GM11168 (cell line): ENCODE data around the gene CRABP2.

ENCODE experiments used
- in situ Hi-C: fragments of 300-500 bp; cut with MboI; formaldehyde crosslinking; loops from one replicate; pipeline ENCODE4 v1.12.0; 2022; ENCODE audit warnings: low sequenced_read_pairs; ENCODE audit not compliant: unreplicated experiment

The CRABP2 gene

GRCh38 chr1:156742801-156743200, 37.4 kb upstream of the CRABP2 start:
- in situ Hi-C loops, result no loop called here

DNA sequence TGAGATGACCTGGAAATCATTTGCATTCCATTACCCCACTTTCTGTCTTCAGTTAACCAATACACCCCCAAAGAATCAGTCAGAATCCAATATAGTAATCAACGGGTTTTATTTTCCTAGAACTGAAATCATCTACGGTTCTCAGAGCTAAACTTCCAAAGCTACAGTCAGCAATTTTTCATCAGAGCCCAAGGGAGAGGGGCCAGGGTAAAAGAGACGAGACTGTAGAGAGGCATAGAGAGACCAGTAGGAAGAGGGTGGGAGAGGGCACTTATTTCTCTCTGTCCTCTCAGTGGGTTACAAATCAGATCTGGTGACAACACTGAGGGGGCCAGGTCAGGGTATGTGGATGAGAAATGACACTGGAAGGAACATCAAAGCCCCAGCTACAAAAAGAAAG, 36.6 kb upstream of the CRABP2 start:
- in situ Hi-C loops, result no loop called here

DNA sequence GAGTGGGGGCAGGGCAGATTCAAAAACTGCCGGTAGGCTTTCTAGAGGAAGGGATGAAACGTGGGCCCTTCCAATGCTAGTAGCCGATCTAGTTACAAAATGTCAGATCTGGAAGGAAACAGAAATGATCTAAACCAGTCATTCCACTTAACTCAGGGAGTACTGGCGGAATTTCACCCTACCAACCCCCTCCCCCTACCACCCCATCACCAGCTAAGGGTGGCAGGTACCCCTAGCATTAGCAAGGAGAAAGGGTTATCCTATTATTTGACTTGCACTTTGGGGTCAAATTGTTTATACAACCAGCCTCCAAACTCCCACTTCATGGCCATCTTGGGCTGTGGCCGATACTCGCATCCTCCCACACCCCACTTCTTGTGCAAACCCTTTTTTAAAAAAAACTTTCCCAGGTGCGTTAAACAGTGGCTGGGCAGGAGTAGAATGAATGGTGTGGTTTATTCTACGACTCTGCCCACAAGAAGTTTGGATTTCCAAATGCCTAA, 36.1 kb upstream of the CRABP2 start:
- in situ Hi-C loops, result no loop called here

GRCh38 chr1:156740741-156741480, 35.5 kb upstream of the CRABP2 start, which contains the start of gene MRPL24:
Gene MRPL24 (minus strand): TSS chr1:156741088. CDS start chr1:156738704, 2,384 bp downstream.
- in situ Hi-C loops, result no loop called here

DNA sequence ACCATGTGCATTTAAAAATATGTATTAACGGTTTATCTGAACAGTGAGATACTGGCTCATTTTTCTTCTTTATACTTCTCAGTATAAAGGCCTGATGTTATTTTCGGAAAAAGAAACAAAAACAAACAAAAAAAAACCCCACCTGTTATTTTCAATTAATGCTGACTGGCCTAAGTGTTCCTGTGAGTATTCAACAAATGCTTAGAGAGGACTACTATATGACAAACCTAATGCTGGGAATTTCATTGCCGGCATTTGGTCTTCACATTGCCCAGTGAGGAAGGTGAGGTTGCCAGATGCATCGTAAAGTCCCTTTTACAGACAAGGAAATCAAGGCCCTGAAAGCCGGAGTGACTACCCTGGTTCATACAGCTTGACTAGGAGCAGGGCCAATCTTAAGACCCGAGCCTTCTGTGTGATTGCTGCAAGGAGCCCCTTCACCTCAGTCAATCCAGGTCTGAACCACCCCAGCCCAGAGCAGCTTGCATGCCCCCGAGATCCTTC, 34.9 kb upstream of the CRABP2 start:
- in situ Hi-C loops, result no loop called here

DNA sequence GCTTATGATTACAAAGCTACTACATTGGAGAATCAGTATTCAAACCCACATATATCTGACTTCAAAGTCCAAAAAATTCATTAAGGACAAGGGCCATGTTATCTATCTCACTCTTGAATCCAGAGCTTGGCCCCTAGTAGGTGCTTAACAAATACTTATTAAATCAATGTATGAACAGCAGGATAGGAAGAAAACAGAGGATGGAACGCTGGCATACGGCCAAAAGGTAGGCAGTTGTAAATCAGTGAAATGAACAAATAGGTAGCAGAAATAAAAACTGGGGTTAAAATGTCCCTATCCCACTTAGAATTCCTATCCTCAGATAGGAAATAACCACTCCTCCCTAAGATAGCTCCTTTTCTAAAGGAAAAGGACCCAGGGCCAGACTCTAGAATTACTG, 33.5 kb upstream of the CRABP2 start:
- in situ Hi-C loops, result no loop called here

- in situ Hi-C loops, result no loop called here
Measured at GRCh38 chr1:156738407-156738806, 33.0 kb upstream of the CRABP2 start.

DNA sequence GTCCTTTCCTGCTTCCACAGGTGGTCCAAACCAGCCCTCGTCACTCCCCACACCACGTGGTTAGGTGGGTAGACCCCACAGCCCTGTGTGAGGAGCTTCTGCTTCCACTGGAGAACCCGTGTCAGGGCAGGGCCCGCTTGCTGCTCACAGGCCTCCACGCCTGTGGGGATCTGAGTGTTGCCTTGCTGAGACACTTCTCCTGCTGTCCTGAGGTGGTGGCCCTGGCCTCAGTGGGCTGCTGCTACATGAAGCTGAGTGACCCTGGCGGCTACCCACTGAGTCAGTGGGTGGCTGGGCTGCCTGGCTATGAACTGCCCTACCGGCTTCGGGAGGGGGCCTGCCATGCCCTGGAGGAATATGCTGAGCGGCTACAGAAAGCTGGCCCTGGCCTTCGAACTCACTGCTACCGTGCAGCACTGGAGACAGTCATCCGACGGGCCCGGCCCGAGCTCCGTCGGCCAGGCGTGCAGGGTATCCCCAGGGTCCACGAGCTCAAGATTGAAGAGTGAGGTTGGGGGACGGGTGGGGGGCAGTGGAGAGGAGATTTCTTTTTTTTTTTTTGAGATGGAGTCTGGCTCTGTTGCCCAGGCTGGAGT, 28.7 kb upstream of the CRABP2 start:
- in situ Hi-C loops, result no loop called here

GRCh38 chr1:156728599-156729462, 23.4 kb upstream of the CRABP2 start, which contains the start of gene ISG20L2:
Gene ISG20L2 (minus strand): TSS chr1:156728766. CDS start chr1:156727652, 1,114 bp downstream.
- in situ Hi-C loops, result no loop called here

DNA sequence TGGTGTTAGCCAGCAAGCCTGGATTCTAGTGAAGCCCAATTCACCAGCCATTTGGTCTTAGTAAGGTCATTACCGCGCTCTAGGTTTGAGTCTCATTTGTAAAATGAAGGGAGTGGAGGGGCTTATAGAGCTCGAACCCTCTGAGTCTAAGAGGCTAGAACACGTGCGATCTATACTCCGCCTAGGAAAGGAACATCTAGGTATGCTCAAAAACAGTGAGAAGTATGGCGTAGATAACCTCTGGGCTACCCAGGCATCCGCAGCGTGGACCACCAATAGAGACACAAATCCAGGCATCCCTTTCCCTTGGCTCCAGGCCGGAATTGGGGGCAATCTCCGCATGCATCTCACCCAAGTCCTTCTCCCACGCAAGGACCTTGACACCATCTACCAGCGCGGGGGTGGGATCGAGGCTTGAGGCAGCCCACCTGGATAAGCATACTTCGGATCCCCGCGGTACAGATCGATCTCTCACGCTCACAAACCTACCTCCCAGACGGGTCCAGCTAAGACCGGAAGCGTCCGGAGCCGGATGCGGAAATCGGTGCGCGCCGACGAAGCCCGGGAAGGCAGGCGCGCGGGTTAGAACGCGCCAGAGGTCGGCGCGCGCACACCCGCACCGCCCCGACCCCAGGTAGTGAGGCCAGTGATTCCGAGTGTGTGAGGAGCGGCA, 22.7 kb upstream of the CRABP2 start, which contains the start of gene METTL25B:
Gene METTL25B (plus strand): TSS at position 544 of the 673 bp plus-strand sequence. CDS start 636 bp downstream, outside the sequence.
- in situ Hi-C loops, result no loop called here

DNA sequence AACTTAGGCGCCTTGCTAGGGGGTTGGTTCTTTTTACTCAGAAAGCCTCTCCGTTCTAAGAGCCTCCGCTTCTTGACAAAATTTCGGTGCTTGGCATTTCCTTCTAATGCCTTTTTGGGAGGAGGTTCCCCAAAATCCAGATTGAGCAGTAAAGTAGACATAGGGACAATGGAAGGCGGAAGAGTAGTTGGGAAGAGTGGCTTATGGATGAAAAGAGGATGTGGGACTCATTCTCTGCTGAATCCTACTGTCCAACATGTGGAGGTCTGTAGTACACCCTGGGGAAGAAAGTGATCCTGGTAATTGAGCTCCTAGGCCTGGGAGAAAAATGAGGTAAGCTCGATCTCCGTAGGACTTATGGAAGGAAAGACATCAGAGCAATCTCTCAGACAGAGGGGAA, 22.1 kb upstream of the CRABP2 start:
- in situ Hi-C loops, result no loop called here

DNA sequence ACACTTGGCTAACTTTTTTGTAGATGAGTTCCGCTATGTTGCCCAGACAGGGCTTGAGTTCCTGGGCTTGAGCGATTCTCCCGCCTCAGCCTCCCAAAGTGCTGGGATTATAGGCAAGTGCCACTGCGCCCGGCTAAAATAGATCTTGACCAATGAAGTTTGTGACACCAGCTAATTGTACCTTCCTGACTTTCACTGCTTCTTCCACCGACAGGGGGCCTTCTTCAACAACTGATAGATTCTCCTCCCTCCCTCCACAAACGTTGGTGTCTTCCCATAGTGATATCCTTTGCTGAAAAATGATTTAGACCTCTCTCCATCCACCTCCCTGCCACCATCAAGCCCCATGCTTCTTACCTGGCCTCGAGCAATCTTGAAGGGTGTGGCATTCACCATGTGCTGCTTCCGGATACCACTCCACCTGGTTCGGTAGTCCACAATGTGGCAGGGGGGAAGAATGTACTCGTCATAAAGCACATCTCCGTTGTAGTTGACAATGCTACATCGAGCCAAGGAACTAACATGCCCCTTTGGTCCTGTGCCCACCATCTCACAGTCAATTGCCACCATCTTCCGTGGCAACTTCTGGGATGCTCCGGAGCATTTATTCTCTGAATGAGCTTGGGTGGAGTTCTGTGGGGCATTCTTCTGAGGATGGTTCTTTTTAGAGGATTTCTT, 21.3 kb upstream of the CRABP2 start:
- in situ Hi-C loops, result no loop called here

DNA sequence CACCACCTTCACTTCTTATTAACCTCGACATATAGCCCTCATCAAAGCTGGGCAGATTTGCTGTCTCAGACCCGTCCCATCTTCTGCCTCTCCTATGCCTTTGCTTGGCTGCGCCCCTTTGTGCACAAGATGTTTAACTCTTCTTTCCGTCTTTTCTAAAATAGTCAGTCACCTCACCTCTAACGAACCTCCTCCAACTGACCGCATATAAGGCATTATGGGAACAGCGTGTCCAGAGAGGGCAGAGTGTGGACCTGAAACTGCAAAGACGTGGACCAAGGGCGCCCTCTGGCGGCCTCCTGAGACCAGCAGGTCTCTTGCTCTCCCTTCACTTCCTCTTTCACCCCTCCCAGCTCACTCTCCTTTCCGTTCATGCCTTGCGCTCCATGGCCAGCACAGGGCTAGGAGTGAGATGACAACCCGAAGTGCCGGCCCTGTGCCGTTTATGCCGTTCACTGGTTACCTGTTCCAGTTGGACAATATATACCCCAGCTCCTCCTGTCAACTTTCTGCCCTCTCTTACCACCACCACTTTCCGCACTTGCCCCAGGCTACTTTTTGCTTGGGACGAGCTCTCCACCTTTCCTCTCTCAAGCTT, 20.4 kb upstream of the CRABP2 start:
- in situ Hi-C loops, result no loop called here

- in situ Hi-C loops, result no loop called here
Measured at GRCh38 chr1:156721535-156721934, 16.2 kb upstream of the CRABP2 start.

- in situ Hi-C loops, result no loop called here
Measured at GRCh38 chr1:156721131-156721530, 15.7 kb upstream of the CRABP2 start.

- in situ Hi-C loops, result no loop called here
Measured at GRCh38 chr1:156717351-156717750, 12.0 kb upstream of the CRABP2 start.

GRCh38 chr1:156714830-156715229, 9.4 kb upstream of the CRABP2 start:
- in situ Hi-C loops, result no loop called here

GRCh38 chr1:156712626-156713025, 7.2 kb upstream of the CRABP2 start:
- in situ Hi-C loops, result no loop called here
